B cell (primary cell): ENCODE measurements around the gene SEMA3F.

Source experiments
- CTCF ChIP-seq: fragments of 200-600 bp; IDR thresholded peaks from one replicate; pipeline ENCODE4 v1.8.0; 2022; ENCODE audit warnings: antibody characterized with exemption, mild to moderate bottlenecking
- EZH2 ChIP-seq: IDR thresholded peaks from 2 replicates; pipeline ENCODE4 v1.6.1; 2012; ENCODE audit warnings: borderline replicate concordance, low read depth, mild to moderate bottlenecking, moderate library complexity, low read length; ENCODE audit not compliant: insufficient read depth, poor library complexity, severe bottlenecking

GRCh38 chr3:50203809-50204803 lies 49.0 kb downstream of the SEMA3F start:
- TF ChIP-seq CTCF (no peak), EZH2 (no peak)
